Hematopoietic multipotent progenitor cell treated with erythropoietin and hydrocortisone succinate and interleukin-3 and kit ligand, for 4 days (in vitro differentiated cells): Measurements from ENCODE around the gene DNAJC8.
A peak's percentile ranks its signal among the peaks of the same experiment; 100 is the strongest.

ENCODE experiments used
- DNase-seq: peaks from one replicate; pipeline ENCODE4 v3.0.0-alpha.2; 2015

DNAJC8 gene

DNA sequence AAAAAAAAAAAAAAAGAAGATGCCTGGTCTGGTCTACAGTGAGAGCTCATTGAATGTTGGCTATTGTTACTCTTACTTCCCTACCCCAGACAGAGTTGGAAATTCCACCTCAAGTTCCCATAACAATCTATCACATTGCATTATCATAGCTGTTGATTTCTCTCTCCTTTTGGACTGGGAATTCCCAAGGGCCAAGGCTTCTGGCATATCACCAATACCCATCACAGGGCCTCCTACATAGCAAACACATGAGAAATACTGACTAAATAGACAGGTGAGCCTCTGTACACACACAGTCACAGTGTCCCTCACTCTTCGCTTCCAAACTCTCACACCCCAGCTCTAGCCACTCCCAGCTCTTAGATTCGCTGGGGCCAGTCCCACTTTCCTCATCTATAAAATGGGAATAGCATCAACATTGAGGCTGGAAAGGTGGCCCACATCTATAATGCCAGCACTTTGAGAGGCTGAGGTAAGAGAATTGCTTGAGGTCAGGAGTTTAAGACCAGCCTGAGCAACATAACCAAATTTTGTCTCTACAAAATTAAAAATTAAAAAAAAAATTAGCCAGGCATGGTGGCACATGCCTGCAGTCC lies 62.7 kb downstream of the DNAJC8 start:
- no peak for DNase-seq

GRCh38 chr1:28163496-28164161 lies 69.2 kb downstream of the DNAJC8 start:
- DNase-seq: no peak

- no peak for DNase-seq
These were observed 70.7 kb downstream of the DNAJC8 start for GRCh38 chr1:28162151-28162550.

- DNase-seq: no peak
These were observed 71.1 kb downstream of the DNAJC8 start for GRCh38 chr1:28161751-28162150.

- no peak for DNase-seq
These were observed 72.0 kb downstream of the DNAJC8 start for GRCh38 chr1:28160782-28161266.

GRCh38 chr1:28159680-28160079 lies 73.1 kb downstream of the DNAJC8 start:
- no peak for DNase-seq

DNA sequence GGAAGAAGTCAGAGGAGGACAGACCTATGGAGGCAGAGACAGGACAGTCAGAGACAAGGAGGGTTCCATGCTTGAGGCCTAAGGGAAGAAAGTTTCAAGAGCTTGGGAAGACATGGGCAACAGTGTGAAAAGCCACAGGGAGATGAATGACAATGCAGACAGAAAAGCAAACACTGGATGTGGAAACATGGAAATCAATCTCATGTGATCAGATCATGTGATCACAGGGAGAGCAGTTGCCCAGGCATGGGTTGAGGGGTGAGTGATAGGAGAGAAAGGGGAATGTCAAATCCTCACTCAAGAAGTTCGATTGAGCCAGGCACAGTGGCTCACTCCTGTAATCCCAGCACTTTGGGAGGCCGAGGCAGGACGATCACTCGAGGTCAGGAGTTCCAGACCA lies 73.6 kb downstream of the DNAJC8 start:
- DNase-seq: no peak

- DNase-seq: no peak
These were observed 74.9 kb downstream of the DNAJC8 start for GRCh38 chr1:28157894-28158293.

GRCh38 chr1:28156821-28157220 lies 76.0 kb downstream of the DNAJC8 start:
- peak; percentile 57 for DNase-seq

DNA sequence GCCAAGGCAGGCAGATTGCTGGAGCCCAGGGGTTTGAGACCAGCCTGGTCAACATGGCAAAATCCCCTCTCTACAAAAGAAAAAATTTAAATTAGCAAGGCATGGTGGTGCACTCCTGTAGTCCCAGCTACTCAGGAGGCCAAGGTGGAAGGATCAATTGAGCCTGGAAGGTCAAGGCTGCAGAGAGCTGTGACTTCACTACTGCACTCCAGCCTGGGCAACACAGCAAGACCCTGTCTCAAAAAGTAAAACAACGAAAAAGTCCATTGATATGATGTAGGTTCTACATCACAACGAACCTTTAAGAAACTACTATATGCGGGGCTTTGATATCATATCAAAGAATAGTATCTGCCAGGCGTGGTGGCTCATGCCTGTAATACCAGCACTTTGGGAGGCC lies 77.2 kb downstream of the DNAJC8 start:
- DNase-seq: no peak

GRCh38 chr1:28154078-28154594 lies 78.7 kb downstream of the DNAJC8 start:
- no peak for DNase-seq
